ENCODE data around the gene SLC6A5.
A peak's percentile ranks its signal among the peaks of the same experiment; 100 is the strongest.

Gene SLC6A5

GRCh38 chr11:20620988-20621387 lies 21.6 kb downstream of the SLC6A5 start:
- DNase-seq (ENCODE audit: low spot score) (no peak), FAIRE-seq (no peak)

- DNase-seq (ENCODE audit: low spot score): no peak
- no peak for FAIRE-seq
These were observed 22.3 kb downstream of the SLC6A5 start for GRCh38 chr11:20621679-20622078.

GRCh38 chr11:20623252-20623651 lies 23.8 kb downstream of the SLC6A5 start:
- no peak for DNase-seq (ENCODE audit: low spot score)
- FAIRE-seq: no peak

- FAIRE-seq (no peak), DNase-seq (ENCODE audit: low spot score) (no peak)
These were observed 26.9 kb downstream of the SLC6A5 start for GRCh38 chr11:20626279-20626678.

- no peak for DNase-seq (ENCODE audit: low spot score)
- FAIRE-seq: no peak
These were observed 27.6 kb downstream of the SLC6A5 start for GRCh38 chr11:20627026-20627425.

GRCh38 chr11:20627701-20628100 lies 28.3 kb downstream of the SLC6A5 start:
- FAIRE-seq (no peak), DNase-seq (ENCODE audit: low spot score) (no peak)

- no peak for DNase-seq (ENCODE audit: low spot score)
- no peak for FAIRE-seq
These were observed 32.2 kb downstream of the SLC6A5 start for GRCh38 chr11:20631519-20632168.

GRCh38 chr11:20632169-20632532 lies 32.7 kb downstream of the SLC6A5 start:
- FAIRE-seq: no peak

GRCh38 chr11:20634044-20634443 lies 34.6 kb downstream of the SLC6A5 start:
- FAIRE-seq: no peak
- no peak for DNase-seq (ENCODE audit: low spot score)

More at GRCh38 chr11:20632169-20632532, 32.7 kb downstream of the SLC6A5 start:
- no peak for DNase-seq (ENCODE audit: low spot score)

GRCh38 chr11:20634781-20635180 lies 35.4 kb downstream of the SLC6A5 start:
- DNase-seq (ENCODE audit: low spot score) (no peak), FAIRE-seq (no peak)

- DNase-seq (ENCODE audit: low spot score) (no peak), FAIRE-seq (no peak)
These were observed 38.7 kb downstream of the SLC6A5 start for GRCh38 chr11:20638074-20638473.

GRCh38 chr11:20639688-20640087 lies 40.3 kb downstream of the SLC6A5 start:
- FAIRE-seq (no peak), DNase-seq (ENCODE audit: low spot score) (no peak)

- FAIRE-seq (no peak), DNase-seq (ENCODE audit: low spot score) (no peak)
These were observed 41.0 kb downstream of the SLC6A5 start for GRCh38 chr11:20640401-20640800.

- FAIRE-seq (no peak), DNase-seq (ENCODE audit: low spot score) (no peak)
These were observed 45.0 kb downstream of the SLC6A5 start for GRCh38 chr11:20644360-20644759.

GRCh38 chr11:20647976-20648565 lies 48.7 kb downstream of the SLC6A5 start:
- FAIRE-seq (peak; percentile 33), DNase-seq (ENCODE audit: low spot score) (peak; percentile 11)

- no peak for DNase-seq (ENCODE audit: low spot score)
- no peak for FAIRE-seq
These were observed 52.9 kb downstream of the SLC6A5 start for GRCh38 chr11:20652150-20652806.

GRCh38 chr11:20654038-20654437 lies 54.6 kb downstream of the SLC6A5 start:
- DNase-seq (ENCODE audit: low spot score): no peak
- no peak for FAIRE-seq

GRCh38 chr11:20656901-20657300 lies 57.5 kb downstream of the SLC6A5 start:
- no peak for FAIRE-seq

GRCh38 chr11:20658135-20658534 lies 58.7 kb downstream of the SLC6A5 start:
- no peak for FAIRE-seq
- no peak for DNase-seq (ENCODE audit: low spot score)

More at GRCh38 chr11:20656901-20657300, 57.5 kb downstream of the SLC6A5 start:
- DNase-seq (ENCODE audit: low spot score): no peak

- DNase-seq (ENCODE audit: low spot score): no peak
- no peak for FAIRE-seq
These were observed 62.0 kb downstream of the SLC6A5 start for GRCh38 chr11:20661445-20661844.

GRCh38 chr11:20661850-20662249 lies 62.4 kb downstream of the SLC6A5 start:
- FAIRE-seq: no peak
- DNase-seq (ENCODE audit: low spot score): no peak

GRCh38 chr11:20668131-20668809 lies 68.9 kb downstream of the SLC6A5 start:
- no peak for FAIRE-seq
- no peak for DNase-seq (ENCODE audit: low spot score)
